DOHH2 (cell line): Measurements from ENCODE around the gene CFAP119.

Source experiments
- H3F3A ChIP-seq: fragments of 200-600 bp; sonication (generic), shearing (Covaris generic); 2 replicates; pipeline ENCODE4 v1.6.0; 2016; ENCODE audit warnings: antibody characterized with exemption, mild to moderate bottlenecking; ENCODE audit not compliant: control insufficient read depth, insufficient read depth
- H3K27ac ChIP-seq: fragments of 200-600 bp; sonication (generic); 2 replicates; pipeline ENCODE4 v1.5.1; 2014; ENCODE audit warnings: low read depth, mild to moderate bottlenecking, low read length, moderate library complexity
- H3K27me3 ChIP-seq: fragments of 200-600 bp; sonication (generic); 2 replicates; pipeline ENCODE4 v1.6.1; 2014; ENCODE audit warnings: mild to moderate bottlenecking, low read length, mixed read lengths; ENCODE audit not compliant: control insufficient read depth
- H3K36me3 ChIP-seq: fragments of 200-600 bp; sonication (generic); 2 replicates; pipeline ENCODE4 v1.6.1; 2014; ENCODE audit warnings: mild to moderate bottlenecking, low read length, moderate library complexity, mixed read lengths; ENCODE audit not compliant: control insufficient read depth
- H3K4me1 ChIP-seq: fragments of 200-600 bp; sonication (generic); 2 replicates; pipeline ENCODE4 v1.6.1; 2014; ENCODE audit warnings: mild to moderate bottlenecking, low read length, mixed read lengths; ENCODE audit not compliant: control insufficient read depth
- H3K4me2 ChIP-seq: fragments of 200-600 bp; sonication (generic); 2 replicates; pipeline ENCODE4 v1.6.0; 2014; ENCODE audit warnings: mild to moderate bottlenecking, low read length, moderate library complexity
- H3K4me3 ChIP-seq: fragments of 200-600 bp; sonication (generic); 2 replicates; pipeline ENCODE4 v1.5.1; 2014; ENCODE audit warnings: mild to moderate bottlenecking, low read length, mixed read lengths
- H3K79me2 ChIP-seq: fragments of 200-600 bp; sonication (generic); 2 replicates; pipeline ENCODE4 v1.6.1; 2014; ENCODE audit warnings: mild to moderate bottlenecking, low read length, mixed read lengths; ENCODE audit not compliant: control insufficient read depth
- H3K9me2 ChIP-seq: fragments of 200-600 bp; sonication (generic); replicated peaks from 2 replicates; pipeline ENCODE4 v1.6.1; 2014; ENCODE audit warnings: mild to moderate bottlenecking, low read length, mixed read lengths; ENCODE audit not compliant: control insufficient read depth
- H3K9me3 ChIP-seq: fragments of 200-600 bp; sonication (generic); 2 replicates; pipeline ENCODE4 v1.6.1; 2014; ENCODE audit warnings: antibody characterized with exemption, low read length, mixed read lengths; ENCODE audit not compliant: control insufficient read depth, insufficient read depth
- H4K20me1 ChIP-seq: fragments of 200-600 bp; sonication (generic); 2 replicates; pipeline ENCODE4 v1.6.0; 2014; ENCODE audit warnings: low read depth, mild to moderate bottlenecking, antibody characterized with exemption, low read length, moderate library complexity; ENCODE audit not compliant: control insufficient read depth, insufficient read depth
- CTCF ChIP-seq: fragments of 200-600 bp; sonication (generic); IDR thresholded peaks from one replicate; pipeline ENCODE4 v1.5.1; 2014; ENCODE audit warnings: antibody characterized with exemption, mild to moderate bottlenecking, low read depth, low read length; ENCODE audit not compliant: poor library complexity, severe bottlenecking
- EZH2phosphoT487 ChIP-seq: fragments of 200-600 bp; sonication (generic); IDR thresholded peaks from 2 replicates; pipeline ENCODE4 v1.6.1; 2017; ENCODE audit warnings: borderline replicate concordance, mild to moderate bottlenecking, antibody characterized with exemption, low read length, moderate library complexity, mixed read lengths

Gene CFAP119

GRCh38 chr16:30780549-30780948, 18.7 kb upstream of the CFAP119 start:
- Histone ChIP-seq H3K4me3 (no peak overlapping the region), H3K27ac (no peak overlapping the region), H3K4me1 (peaks cover 16% of the 10 kb centered on the region), H3K36me3 (peaks cover 19% of the 10 kb centered on the region), H3K9me2 (no peaks in the 10 kb centered on the region), H3K9me3 (no peaks in the 10 kb centered on the region), H3K27me3 (no peaks in the 10 kb centered on the region), H4K20me1 (no peaks in the 10 kb centered on the region), H3K4me2 (no peak overlapping the region), H3K79me2 (peaks cover 19% of the 10 kb centered on the region), H3F3A (no peaks in the 10 kb centered on the region)
- TF ChIP-seq CTCF (no peak), EZH2phosphoT487 (no peak)

GRCh38 chr16:30780021-30780420, 18.2 kb upstream of the CFAP119 start:
- Histone ChIP-seq H3K27ac (no peak overlapping the region), H3F3A (no peaks in the 10 kb centered on the region), H4K20me1 (no peaks in the 10 kb centered on the region), H3K4me1 (peaks cover 14% of the 10 kb centered on the region), H3K4me3 (no peak overlapping the region), H3K9me2 (no peaks in the 10 kb centered on the region), H3K9me3 (no peaks in the 10 kb centered on the region), H3K27me3 (no peaks in the 10 kb centered on the region), H3K79me2 (peaks cover 15% of the 10 kb centered on the region), H3K4me2 (no peak overlapping the region), H3K36me3 (peaks cover 19% of the 10 kb centered on the region)
- TF ChIP-seq CTCF (no peak), EZH2phosphoT487 (no peak)

- Histone ChIP-seq H3K4me2 (no peak overlapping the region), H3F3A (peaks cover 4% of the 10 kb centered on the region; the same call in 1 of the 2 replicates), H3K79me2 (peaks cover 12% of the 10 kb centered on the region), H3K27ac (no peak overlapping the region), H3K4me3 (no peak overlapping the region), H3K9me2 (no peaks in the 10 kb centered on the region), H3K27me3 (no peaks in the 10 kb centered on the region), H3K9me3 (no peaks in the 10 kb centered on the region), H3K36me3 (peaks cover 23% of the 10 kb centered on the region), H3K4me1 (peaks cover 18% of the 10 kb centered on the region), H4K20me1 (no peaks in the 10 kb centered on the region)
- TF ChIP-seq EZH2phosphoT487, result no peak
- TF ChIP-seq CTCF, result no peak
These were observed 17.7 kb upstream of the CFAP119 start for GRCh38 chr16:30779596-30779995.
